OCI-M2 (cell line): Measurements from ENCODE around the gene CADPS.

ENCODE experiments used
- DNase-seq: peaks from one replicate; lab custom pipeline; 2025; ENCODE audit not compliant: unreplicated experiment; lab: John Stamatoyannopoulos, UW

CADPS gene

DNA sequence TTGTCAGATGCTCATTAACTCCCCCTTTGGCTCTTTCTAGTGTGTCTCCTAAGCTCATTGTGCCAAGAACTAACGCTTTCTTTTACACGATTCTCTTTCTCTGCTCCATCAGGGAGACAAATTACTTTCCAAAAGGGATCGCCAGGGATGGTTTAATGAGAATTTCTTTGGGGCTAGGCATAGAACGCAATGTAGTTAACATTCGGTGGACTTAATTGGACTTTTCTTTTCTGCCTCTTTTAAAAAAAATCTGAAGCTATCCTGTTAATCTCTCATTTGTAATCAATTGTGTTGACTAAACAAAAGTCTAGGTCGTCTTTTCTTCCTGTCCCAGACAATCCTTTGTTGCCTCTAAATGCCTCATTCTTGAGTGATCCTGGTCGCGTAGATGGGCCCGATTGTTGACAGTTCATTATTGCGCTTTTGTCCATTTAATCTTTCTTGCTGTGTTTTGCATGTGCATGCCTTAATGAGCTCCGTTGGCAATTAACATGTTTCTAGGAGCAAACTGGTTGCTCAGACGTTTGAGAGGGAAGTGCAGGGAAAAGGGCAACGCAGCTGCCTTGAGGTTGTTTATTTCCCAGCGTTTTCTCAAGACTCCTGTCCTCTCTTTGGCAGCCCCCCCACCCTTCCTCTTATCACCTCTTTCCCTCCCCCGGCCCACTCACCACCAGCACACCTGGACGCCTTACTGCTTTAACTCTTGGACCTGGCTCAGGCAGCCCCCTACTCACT, 509.7 kb downstream of the CADPS start:
- DNase-seq, result no peak

DNA sequence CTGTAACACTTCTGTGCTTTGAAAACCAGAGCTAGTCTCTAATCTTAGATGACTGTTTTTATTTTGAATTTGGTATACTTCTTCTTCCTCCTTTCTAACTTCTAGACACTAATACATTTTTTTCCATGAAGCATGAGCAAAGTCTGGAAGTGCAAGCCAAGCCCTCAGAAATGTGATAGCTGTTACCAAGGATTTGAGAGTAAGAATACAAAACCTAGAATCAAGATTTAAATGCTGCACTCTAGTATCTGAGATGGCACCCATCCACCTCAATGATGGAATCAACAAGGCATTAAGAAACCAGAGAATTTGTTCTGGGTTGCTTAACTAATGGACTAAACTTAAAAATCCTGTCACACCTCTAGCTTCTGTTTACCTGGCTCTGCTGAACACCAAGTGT, 511.0 kb downstream of the CADPS start:
- DNase-seq, result no peak

DNA sequence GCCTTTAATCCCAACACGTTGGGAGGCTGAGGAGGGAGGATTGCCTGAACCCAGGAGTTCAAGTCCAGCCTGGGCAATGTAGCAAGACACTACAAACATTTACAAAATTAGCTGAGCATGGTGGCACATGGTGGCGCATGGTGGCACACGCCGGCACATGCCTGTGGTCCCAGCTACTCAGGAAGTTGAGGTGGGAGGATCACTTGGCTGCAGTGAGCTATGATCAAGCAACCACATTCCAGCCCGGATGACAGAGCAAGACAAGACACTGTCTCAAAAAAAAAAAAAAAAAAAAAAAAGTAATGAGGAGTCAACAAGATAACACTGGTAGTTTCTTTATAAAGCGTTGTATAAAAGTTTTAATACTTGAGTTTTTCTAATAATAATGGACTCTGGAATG, 511.9 kb downstream of the CADPS start:
- DNase-seq, result no peak

DNA sequence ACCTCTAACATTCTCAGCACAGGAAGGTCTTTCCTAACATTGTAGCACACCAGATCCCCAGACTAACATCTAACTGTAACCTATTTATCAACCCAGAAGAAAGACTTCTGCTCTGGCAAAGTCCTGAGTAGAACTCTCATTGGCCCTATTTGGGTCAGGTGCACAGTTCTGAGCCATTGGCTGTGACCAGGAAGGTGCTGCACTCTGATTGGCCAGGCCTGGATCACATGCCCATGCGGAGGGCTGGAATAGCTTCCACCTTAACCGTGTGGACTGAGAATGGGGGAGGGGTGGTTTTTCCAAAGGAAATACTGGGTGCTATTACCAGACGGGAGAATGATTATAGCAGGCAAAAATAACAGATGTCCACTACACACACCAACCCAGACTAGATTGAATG, 513.4 kb downstream of the CADPS start:
- no peak for DNase-seq

DNA sequence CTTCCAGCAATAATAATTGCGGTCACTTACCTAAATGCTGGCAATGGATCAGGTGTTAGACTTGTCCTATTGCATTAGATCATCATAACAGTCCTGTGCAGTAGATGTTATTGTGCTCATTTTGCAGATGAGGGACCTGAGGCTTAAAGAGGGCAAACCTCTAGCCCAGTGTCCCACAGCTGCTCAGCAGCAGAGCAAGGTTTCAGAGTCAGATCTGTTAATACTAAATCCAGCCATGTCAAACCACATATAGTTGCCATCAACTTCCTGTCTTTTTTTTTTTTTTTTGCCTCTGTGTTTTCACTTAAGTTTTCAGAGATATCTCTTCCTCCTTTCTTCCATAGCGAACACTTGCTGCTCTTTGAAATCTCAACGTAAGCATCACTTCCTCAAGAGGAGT, 514.0 kb downstream of the CADPS start:
- DNase-seq, result no peak

DNA sequence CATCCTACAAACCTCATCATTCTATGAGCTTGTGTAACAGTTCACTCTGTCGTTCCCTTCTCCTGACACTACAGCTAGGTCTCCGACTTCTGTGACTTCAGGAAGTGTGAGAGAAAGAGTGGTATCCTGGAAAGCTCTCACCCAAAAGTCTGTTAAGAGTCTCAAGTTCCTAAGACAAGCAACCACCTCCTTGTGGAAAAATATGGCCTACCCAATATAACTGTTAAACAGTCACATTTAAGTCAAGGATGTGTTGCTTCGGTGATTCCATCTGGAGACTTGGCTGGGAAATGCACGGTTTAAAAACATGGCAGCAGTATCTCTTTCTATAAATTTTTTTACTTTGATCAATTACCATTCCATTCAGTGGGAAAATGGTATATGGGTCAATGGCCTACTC, 515.7 kb downstream of the CADPS start:
- DNase-seq, result no peak

DNA sequence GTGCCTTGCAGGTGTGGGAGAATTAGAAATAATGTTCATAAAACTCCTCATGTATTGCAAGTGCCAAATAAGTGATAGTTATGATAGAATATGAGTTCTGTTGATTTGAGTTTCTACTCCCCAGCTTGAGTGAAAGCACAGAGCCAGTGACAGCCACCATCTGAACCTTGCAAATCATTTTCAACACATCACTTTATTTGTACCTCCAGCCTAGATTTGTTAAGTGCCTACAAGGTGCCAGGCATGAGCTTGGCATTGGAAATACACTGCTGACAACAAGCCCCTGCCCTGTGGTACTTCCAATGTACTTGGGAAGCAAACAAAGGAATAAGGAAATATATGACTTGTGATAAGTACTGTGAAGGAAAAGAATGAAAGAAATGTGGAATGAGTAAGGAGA, 518.9 kb downstream of the CADPS start:
- no peak for DNase-seq

DNA sequence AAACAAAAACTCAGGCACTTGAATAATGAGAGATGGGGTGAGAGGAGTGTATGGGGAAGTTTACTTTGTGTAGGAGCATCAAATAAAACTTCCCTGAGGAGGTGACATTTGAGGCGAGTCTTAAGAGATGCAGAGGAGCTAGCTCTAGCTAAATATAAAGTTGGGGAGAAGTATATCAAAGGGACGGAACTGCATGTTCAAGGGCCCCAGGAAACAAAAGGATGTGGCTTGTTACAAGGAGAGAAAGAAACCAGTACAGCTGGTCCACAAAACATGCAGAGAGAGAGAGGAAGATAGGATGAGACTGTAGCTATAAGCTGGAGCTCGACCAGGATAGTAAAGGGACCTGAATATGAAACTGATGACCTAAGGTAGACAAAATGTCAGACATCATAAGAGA, 519.5 kb downstream of the CADPS start:
- no peak for DNase-seq
